Omental fat pad (tissue), 4 donors: Measurements from ENCODE around the gene TGFBR2. TPM values are rescaled to one million over a fixed set of nuclear protein-coding genes. Genes with fewer than 3 reads are reported as not detected.

Experiments used
- ATAC-seq: fragments of 150-250 bp; one replicate; pipeline ENCODE4 v1.9.1; 2016; ENCODE audit warnings: mild to moderate bottlenecking, moderate library complexity; ENCODE audit not compliant: low FRiP score
- DNase-seq: peaks from one replicate; pipeline ENCODE4 v3.0.0-alpha.2; 2019; ENCODE audit warnings: low spot score
- total RNA-seq, 4 donors: library from RNA; depleted of rRNA; stranded (reverse); fragments of >200 nt; gene quantifications; one replicate each; pipeline ENCODE4 v1.1.0, GENCODE V29; 2016
- TF ChIP-seq, protein P1 (sequence below), 3 donors: fragments of 450-650 bp; IDR thresholded peaks; one replicate each; pipeline ENCODE4 v1.5.1; 2016 to 2017; ENCODE audit warnings: antibody characterized with exemption in 3 of 3, mild to moderate bottlenecking in 3 of 3, moderate library complexity in 2 of 3

Gene TGFBR2
- total RNA-seq, 4 donors from 2014 or later: 281 to 587 (median 369) TPM

DNA sequence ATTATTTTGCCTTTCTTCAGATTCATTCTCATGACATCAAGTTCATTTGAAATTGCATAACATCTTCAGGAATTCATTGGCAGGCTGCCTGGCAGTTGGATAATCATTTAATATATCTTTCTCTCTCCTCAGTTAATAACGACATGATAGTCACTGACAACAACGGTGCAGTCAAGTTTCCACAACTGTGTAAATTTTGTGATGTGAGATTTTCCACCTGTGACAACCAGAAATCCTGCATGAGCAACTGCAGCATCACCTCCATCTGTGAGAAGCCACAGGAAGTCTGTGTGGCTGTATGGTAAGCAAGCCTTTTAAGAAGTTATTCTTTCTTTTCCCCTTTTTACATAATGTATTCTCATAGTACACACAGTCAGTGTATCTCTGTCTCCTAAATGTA lies 38.2 kb downstream of the TGFBR2 start:
- DNase-seq: peak; percentile 59
- ATAC-seq: peak; percentile 4
- TF ChIP-seq, protein P1, sequence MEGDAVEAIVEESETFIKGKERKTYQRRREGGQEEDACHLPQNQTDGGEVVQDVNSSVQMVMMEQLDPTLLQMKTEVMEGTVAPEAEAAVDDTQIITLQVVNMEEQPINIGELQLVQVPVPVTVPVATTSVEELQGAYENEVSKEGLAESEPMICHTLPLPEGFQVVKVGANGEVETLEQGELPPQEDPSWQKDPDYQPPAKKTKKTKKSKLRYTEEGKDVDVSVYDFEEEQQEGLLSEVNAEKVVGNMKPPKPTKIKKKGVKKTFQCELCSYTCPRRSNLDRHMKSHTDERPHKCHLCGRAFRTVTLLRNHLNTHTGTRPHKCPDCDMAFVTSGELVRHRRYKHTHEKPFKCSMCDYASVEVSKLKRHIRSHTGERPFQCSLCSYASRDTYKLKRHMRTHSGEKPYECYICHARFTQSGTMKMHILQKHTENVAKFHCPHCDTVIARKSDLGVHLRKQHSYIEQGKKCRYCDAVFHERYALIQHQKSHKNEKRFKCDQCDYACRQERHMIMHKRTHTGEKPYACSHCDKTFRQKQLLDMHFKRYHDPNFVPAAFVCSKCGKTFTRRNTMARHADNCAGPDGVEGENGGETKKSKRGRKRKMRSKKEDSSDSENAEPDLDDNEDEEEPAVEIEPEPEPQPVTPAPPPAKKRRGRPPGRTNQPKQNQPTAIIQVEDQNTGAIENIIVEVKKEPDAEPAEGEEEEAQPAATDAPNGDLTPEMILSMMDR (IDR thresholded peaks at IDR 0.05): no peak

DNA sequence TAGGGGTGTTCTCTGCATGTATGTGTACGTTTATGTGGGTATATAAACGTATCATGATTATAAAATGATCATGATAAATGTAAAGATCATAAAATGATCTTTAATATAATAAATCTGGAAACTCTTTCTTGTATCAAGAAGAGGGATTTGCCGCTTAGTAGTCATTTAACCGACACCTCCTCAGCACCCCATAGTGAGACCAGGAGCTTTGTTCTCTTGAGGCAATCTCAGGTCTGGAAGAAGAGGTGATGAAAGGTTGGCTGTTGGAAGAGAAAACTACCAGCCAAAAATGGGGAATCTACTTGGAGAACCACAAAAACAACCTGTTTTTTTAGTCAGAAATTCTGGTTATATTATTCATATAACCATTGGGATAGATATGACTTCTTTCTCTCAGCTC lies 38.7 kb downstream of the TGFBR2 start:
- TF ChIP-seq, protein P1 (IDR thresholded peaks at IDR 0.05): no peak
- ATAC-seq (no peak), DNase-seq (no peak)

DNA sequence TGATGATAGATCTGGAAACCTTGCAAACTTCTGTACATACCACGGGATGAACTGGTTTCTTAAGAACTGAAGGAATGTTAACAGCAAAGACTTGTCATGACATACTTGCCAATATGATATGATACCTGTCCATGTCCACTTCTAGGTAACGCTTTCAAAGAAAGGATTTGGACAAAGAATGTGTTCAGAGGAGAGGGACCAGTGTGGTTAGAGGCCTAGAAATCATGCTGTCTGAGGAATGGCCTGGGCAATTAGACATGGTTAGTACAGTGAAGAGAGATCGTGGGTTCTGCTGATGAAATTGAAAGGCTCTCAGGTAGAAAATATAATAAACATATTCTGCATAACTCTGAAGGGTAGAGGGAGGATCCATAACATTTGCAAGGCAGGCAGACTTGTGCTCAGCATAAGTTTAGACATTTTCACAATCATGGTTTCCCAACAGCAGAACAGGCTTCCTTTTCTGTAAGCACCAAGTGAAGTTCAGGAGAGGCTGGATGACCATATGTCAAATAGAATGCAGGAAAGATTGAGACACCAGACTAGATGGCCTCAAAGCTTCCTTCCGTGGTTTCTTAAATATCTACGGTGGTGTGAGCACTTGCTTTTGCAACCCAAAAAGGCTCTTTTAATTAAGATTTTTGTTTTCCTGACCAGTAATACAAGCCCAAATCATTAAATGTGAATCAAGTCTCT lies 39.9 kb downstream of the TGFBR2 start:
- DNase-seq (no peak), ATAC-seq (no peak)
- TF ChIP-seq, protein P1 (IDR thresholded peaks at IDR 0.05): no peak

DNA sequence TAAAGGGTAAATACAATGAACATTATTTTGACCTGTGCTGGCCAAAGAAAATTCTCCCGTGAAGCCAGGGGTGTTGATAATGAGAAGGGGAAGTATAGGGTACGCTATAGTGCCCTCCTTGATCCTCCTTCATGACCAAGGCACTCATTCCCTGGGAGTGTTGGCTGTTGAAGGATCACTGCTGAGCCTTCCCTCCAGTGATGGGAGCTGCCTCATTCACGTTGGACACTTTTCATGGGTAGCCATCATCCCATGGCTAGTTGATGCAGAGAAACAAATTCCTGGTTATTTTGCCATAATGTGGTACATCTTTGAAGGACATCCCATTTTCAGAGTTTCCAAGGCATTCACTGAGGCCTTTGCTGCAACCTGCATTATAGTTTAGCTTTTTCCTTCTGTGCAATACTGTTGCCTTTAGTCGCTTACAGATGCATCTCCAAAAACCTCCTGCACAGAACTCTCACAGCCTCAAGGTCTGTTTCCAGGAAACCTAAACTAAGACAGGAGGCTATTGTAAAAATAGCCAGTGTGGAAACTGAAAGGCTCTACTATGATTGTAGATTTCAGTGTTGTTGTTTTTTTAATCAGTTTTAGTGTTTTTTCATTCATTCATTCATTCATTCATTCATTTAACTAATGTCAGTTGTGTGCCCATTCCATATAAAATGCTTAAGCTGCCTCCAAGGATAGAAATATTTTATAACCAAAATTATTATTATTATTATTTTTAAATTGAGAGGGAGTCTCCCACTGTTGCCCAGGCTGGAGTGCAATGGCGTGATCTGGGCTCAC lies 40.8 kb downstream of the TGFBR2 start:
- ATAC-seq: no peak
- no peak for DNase-seq
- TF ChIP-seq, protein P1 (IDR thresholded peaks at IDR 0.05): no peak

DNA sequence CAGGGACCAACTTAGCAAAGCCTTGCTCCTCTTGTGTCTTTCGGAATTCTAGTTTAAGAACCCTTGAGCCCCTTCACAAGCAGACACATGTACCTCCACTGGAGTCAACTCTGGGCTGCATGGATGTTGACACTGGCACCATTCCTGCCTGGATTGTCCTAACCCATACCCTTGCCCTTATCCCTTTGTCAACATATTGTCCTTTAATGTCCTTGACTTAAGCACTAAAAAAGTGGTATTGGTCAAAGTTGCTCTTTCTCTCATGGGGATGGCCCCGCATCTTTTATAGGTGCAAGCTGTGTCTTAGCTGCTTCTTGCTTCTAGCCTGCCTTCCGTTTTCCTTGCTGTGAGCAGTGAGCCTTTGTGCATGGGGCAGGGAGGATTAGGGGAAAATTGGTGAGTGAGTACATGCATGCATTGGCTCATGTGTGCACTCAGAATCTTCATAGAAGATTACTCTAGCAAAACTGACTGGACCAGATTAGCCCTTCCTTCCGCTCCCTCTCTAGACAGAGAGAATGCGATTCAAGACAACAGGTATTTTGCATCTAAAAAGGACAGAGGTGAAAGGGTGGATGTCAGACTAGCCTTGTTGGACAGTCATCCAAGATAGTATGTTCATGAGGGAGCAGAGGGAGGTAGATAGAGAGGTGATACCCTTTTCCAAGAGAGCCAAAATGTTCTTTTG lies 42.4 kb downstream of the TGFBR2 start:
- DNase-seq (no peak), ATAC-seq (no peak)
- TF ChIP-seq, protein P1 (IDR thresholded peaks at IDR 0.05): no peak

DNA sequence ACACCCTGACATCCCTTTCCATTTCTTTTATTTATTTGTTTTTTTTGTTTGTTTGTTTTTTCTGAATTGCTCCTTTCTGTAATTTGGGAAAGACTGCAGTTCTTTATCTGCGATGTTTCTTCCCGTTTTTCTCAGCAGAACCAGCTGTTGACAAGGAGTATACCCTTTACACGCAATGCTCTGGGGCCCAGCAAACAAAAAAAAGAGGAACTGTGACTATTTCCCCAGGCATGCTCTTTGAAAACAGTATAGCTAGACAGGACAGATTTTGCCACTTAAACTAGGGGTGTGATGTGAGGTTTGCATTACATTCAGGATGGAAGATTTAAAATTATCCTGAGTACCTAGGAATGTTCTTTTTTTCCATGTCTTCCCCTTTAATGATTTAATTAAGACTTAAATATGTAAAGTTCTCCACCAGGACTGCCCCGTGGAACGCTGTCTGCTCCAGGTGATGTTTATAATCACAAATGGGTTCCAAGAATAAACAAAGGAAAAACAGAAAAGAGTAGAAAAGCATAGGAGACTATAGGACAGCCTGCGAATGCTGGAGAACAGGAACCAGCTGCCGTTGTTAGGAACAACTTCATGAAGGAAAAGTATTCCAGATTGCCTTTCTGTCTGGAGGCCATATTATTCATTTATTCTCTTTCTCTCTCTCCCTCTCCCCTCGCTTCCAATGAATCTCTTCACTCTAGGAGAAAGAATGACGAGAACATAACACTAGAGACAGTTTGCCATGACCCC lies 43.3 kb downstream of the TGFBR2 start:
- TF ChIP-seq, protein P1 (IDR thresholded peaks at IDR 0.05): no peak
- ATAC-seq: no peak
- DNase-seq: no peak
